Hepatocyte (in vitro differentiated cells): ENCODE results near the gene MACROD2. TPM values are rescaled to one million over a fixed set of nuclear protein-coding genes. Genes with fewer than 3 reads are reported as not detected.

ENCODE experiments used
- DNase-seq: peaks from one replicate; pipeline ENCODE4 v3.0.0-alpha.2; 2016; ENCODE audit warnings: low spot score
- H2AFZ ChIP-seq: fragments of 200-600 bp; sonication (generic); 2 replicates; pipeline ENCODE4 v1.6.0; 2016; ENCODE audit warnings: antibody characterized with exemption, mild to moderate bottlenecking
- H3K27ac ChIP-seq: fragments of 200-600 bp; sonication (generic); 2 replicates; pipeline ENCODE4 v1.5.1; 2016; ENCODE audit warnings: mild to moderate bottlenecking
- H3K27me3 ChIP-seq: fragments of 200-600 bp; sonication (generic); 2 replicates; pipeline ENCODE4 v1.6.1; 2016
- H3K36me3 ChIP-seq: fragments of 200-600 bp; sonication (generic); replicated peaks from 2 replicates; pipeline ENCODE4 v1.5.1; 2016; ENCODE audit warnings: low read depth; ENCODE audit not compliant: insufficient read depth
- H3K4me1 ChIP-seq: fragments of 200-600 bp; sonication (generic); 2 replicates; pipeline ENCODE4 v1.5.1; 2016; ENCODE audit warnings: mild to moderate bottlenecking, moderate library complexity; ENCODE audit not compliant: insufficient read depth
- H3K4me2 ChIP-seq: fragments of 200-600 bp; sonication (generic); 2 replicates; pipeline ENCODE4 v1.6.0; 2016
- H3K4me3 ChIP-seq: fragments of 200-600 bp; sonication (generic); 2 replicates; pipeline ENCODE4 v1.5.1; 2016; ENCODE audit warnings: mild to moderate bottlenecking
- H3K79me2 ChIP-seq: fragments of 200-600 bp; sonication (generic); 2 replicates; pipeline ENCODE4 v1.6.0; 2017; ENCODE audit warnings: mild to moderate bottlenecking
- H3K9me2 ChIP-seq: fragments of 200-600 bp; sonication (generic); replicated peaks from 2 replicates; pipeline ENCODE4 v1.6.0; 2017; ENCODE audit warnings: mild to moderate bottlenecking; ENCODE audit not compliant: insufficient read depth
- H3K9me3 ChIP-seq: fragments of 200-600 bp; sonication (generic); 2 replicates; pipeline ENCODE4 v1.5.1; 2016; ENCODE audit warnings: low read depth, mild to moderate bottlenecking
- H4K20me1 ChIP-seq: fragments of 200-600 bp; sonication (generic); 2 replicates; pipeline ENCODE4 v1.6.0; 2016; ENCODE audit warnings: mild to moderate bottlenecking; ENCODE audit not compliant: insufficient read depth, poor library complexity, severe bottlenecking
- CTCF ChIP-seq: fragments of 200-600 bp; sonication (generic); IDR thresholded peaks from 2 replicates; pipeline ENCODE4 v1.5.1; 2016; ENCODE audit warnings: antibody characterized with exemption, mild to moderate bottlenecking; ENCODE audit not compliant: poor library complexity
- EZH2 ChIP-seq: fragments of 200-600 bp; sonication (generic); IDR thresholded peaks from 2 replicates; pipeline ENCODE4 v1.6.1; 2016; ENCODE audit warnings: antibody characterized with exemption, mild to moderate bottlenecking, borderline replicate concordance
- EZH2phosphoT487 ChIP-seq: fragments of 200-600 bp; sonication (generic); IDR thresholded peaks from one replicate; pipeline ENCODE4 v1.6.1; 2018; ENCODE audit warnings: antibody characterized with exemption, mild to moderate bottlenecking, low read depth, moderate library complexity; ENCODE audit not compliant: unreplicated experiment, severe bottlenecking
- WGBS: methylation state at CpG from one replicate; pipeline ENCODE4 v1.1.6; 2016; ENCODE audit warnings: low lambda C conversion rate; ENCODE audit errors: missing lambda C conversion rate; 5-methylcytosine and 5-hydroxymethylcytosine counted together
- polyA plus RNA-seq: library from polyadenylated mRNA; unstranded; fragments of >200 nt; fragmentation: Nextera tagmentation; extraction: Ambion mirVana; gene quantifications from 2 replicates; pipeline ENCODE4 v1.2.1, GENCODE V29; 2016
- total RNA-seq: library from RNA; depleted of rRNA; stranded (reverse); fragments of >200 nt; gene quantifications from 2 replicates; pipeline ENCODE4 v1.2.3, GENCODE V29; 2014

MACROD2 gene
- total and polyA plus RNA-seq, 2 experiments from 2014 or later, result 2.4 to 3.1 TPM

- H2AFZ ChIP-seq, result no peak overlapping the region
- no peak overlapping the region for H3K4me2 ChIP-seq
- DNase-seq, result no peak
- H3K4me3 ChIP-seq, result no peak overlapping the region
- H3K27me3 ChIP-seq, result no peaks in the 10 kb centered on the region
- no peaks in the 10 kb centered on the region for H3K36me3 ChIP-seq
- H3K27ac ChIP-seq, result no peak overlapping the region
- H3K9me3 ChIP-seq, result no peaks in the 10 kb centered on the region
- peaks cover 15% of the 10 kb centered on the region for H3K4me1 ChIP-seq
- WGBS, result 73% methylated on average over 3 of the region's 3 CpGs
- H3K9me2 ChIP-seq, result no peaks in the 10 kb centered on the region
- no peak for TF ChIP-seq EZH2
- no peak for TF ChIP-seq CTCF
- no peak for TF ChIP-seq EZH2phosphoT487
- no peaks in the 10 kb centered on the region for H3K79me2 ChIP-seq
- no peaks in the 10 kb centered on the region for H4K20me1 ChIP-seq
These were observed 789.9 kb downstream of the MACROD2 start for GRCh38 chr20:14785065-14785743.

- H3K9me3 ChIP-seq, result no peaks in the 10 kb centered on the region
- no peaks in the 10 kb centered on the region for H4K20me1 ChIP-seq
- no peaks in the 10 kb centered on the region for H3K9me2 ChIP-seq
- TF ChIP-seq CTCF, result no peak
- no peak for TF ChIP-seq EZH2phosphoT487
- no peak for TF ChIP-seq EZH2
- no peak overlapping the region for H2AFZ ChIP-seq
- H3K36me3 ChIP-seq, result no peaks in the 10 kb centered on the region
- H3K4me3 ChIP-seq, result no peak overlapping the region
- H3K27ac ChIP-seq, result no peak overlapping the region
- WGBS, result 61% methylated on average over 2 of the region's 2 CpGs
- no peak overlapping the region for H3K4me2 ChIP-seq
- H3K27me3 ChIP-seq, result no peaks in the 10 kb centered on the region
- no peaks in the 10 kb centered on the region for H3K79me2 ChIP-seq
- no peak for DNase-seq
- H3K4me1 ChIP-seq, result peaks cover 11% of the 10 kb centered on the region
These were observed 794.9 kb downstream of the MACROD2 start for GRCh38 chr20:14790190-14790589.

- peaks cover 11% of the 10 kb centered on the region for H3K4me1 ChIP-seq
- no peaks in the 10 kb centered on the region for H3K9me3 ChIP-seq
- no peak overlapping the region for H2AFZ ChIP-seq
- no peak overlapping the region for H3K4me3 ChIP-seq
- no peaks in the 10 kb centered on the region for H3K9me2 ChIP-seq
- no peaks in the 10 kb centered on the region for H3K27me3 ChIP-seq
- DNase-seq, result no peak
- no peak overlapping the region for H3K4me2 ChIP-seq
- no peaks in the 10 kb centered on the region for H4K20me1 ChIP-seq
- peak overlapping the region; percentile 4 for H3K27ac ChIP-seq
- WGBS, result 65% methylated on average over 10 of the region's 10 CpGs
- no peak for TF ChIP-seq EZH2phosphoT487
- TF ChIP-seq CTCF, result no peak
- no peak for TF ChIP-seq EZH2
- no peaks in the 10 kb centered on the region for H3K79me2 ChIP-seq
- no peaks in the 10 kb centered on the region for H3K36me3 ChIP-seq
These were observed 795.7 kb downstream of the MACROD2 start for GRCh38 chr20:14790771-14791620.
